Neural crest cell (in vitro differentiated cells): ENCODE measurements around the gene LARGE1. TPM values are rescaled to one million over a fixed set of nuclear protein-coding genes. Genes with fewer than 3 reads are reported as not detected.

Source experiments
- DNase-seq: peaks from one replicate; pipeline ENCODE4 v3.0.0; 2021; ENCODE audit warnings: low read depth, mixed read lengths, low spot score
- H3K27ac Mint-ChIP-seq: one replicate; pipeline ENCODE4 v1.8.0; 2021; ENCODE audit warnings: mild to moderate bottlenecking, mixed read lengths; ENCODE audit not compliant: unreplicated experiment
- H3K27me3 Mint-ChIP-seq: 2 replicates; pipeline ENCODE4 v1.8.0; 2021; ENCODE audit warnings: low read depth, mild to moderate bottlenecking, mixed read lengths
- H3K36me3 Mint-ChIP-seq: 2 replicates; pipeline ENCODE4 v1.8.0; 2021; ENCODE audit warnings: low read depth, mild to moderate bottlenecking, mixed read lengths
- H3K4me1 Mint-ChIP-seq: 2 replicates; pipeline ENCODE4 v1.8.0; 2021; ENCODE audit warnings: mixed read lengths
- H3K4me3 Mint-ChIP-seq: one replicate; pipeline ENCODE4 v1.8.0; 2021; ENCODE audit warnings: mild to moderate bottlenecking, mixed read lengths
- H3K9me3 Mint-ChIP-seq: 2 replicates; pipeline ENCODE4 v1.8.0; 2021; ENCODE audit warnings: mixed read lengths
- CTCF ChIP-seq: fragments of 200-600 bp; sonication (generic); conservative IDR thresholded peaks from 2 replicates; pipeline ENCODE4 v1.5.0; 2021; ENCODE audit warnings: antibody characterized with exemption, mild to moderate bottlenecking
- total RNA-seq: library from RNA; stranded (reverse); gene quantifications from 2 replicates; pipeline ENCODE4 v1.2.1, GENCODE V29; 2021

LARGE1 gene
- total RNA-seq, 1 donor from 2014 or later: 33.0 TPM

- peaks cover 5% of the 10 kb centered on the region for H3K36me3 Mint-ChIP-seq
- peak overlapping the region; percentile 37 for H3K27ac Mint-ChIP-seq
Measured at GRCh38 chr22:33418484-33418883, 501.8 kb downstream of the LARGE1 start.

GRCh38 chr22:33415401-33415800 is 504.9 kb downstream of the LARGE1 start:
- TF ChIP-seq CTCF: no peak
- Mint-ChIP-seq H3K9me3 (no peaks in the 10 kb centered on the region), H3K4me1 (no peaks in the 10 kb centered on the region), H3K27me3 (no peaks in the 10 kb centered on the region), H3K4me3 (no peak overlapping the region), H3K36me3 (peaks cover 3% of the 10 kb centered on the region), H3K27ac (no peak overlapping the region)
- DNase-seq: no peak

More at GRCh38 chr22:33418484-33418883, 501.8 kb downstream of the LARGE1 start:
- DNase-seq: no peak
- no peak for TF ChIP-seq CTCF
- H3K4me3 Mint-ChIP-seq: no peak overlapping the region
- H3K9me3 Mint-ChIP-seq: no peaks in the 10 kb centered on the region
- no peaks in the 10 kb centered on the region for H3K27me3 Mint-ChIP-seq
- no peaks in the 10 kb centered on the region for H3K4me1 Mint-ChIP-seq

GRCh38 chr22:33409079-33409478 is 511.2 kb downstream of the LARGE1 start:
- no peak for DNase-seq

GRCh38 chr22:33405194-33405593 is 515.1 kb downstream of the LARGE1 start:
- TF ChIP-seq CTCF: no peak
- Mint-ChIP-seq H3K36me3 (peaks cover 3% of the 10 kb centered on the region), H3K27me3 (no peaks in the 10 kb centered on the region), H3K4me3 (no peak overlapping the region), H3K4me1 (peaks cover 6% of the 10 kb centered on the region), H3K9me3 (no peaks in the 10 kb centered on the region), H3K27ac (no peak overlapping the region)
- no peak for DNase-seq

More at GRCh38 chr22:33409079-33409478, 511.2 kb downstream of the LARGE1 start:
- peak overlapping the region; percentile 20 for H3K27ac Mint-ChIP-seq
- no peak for TF ChIP-seq CTCF
- peaks cover 6% of the 10 kb centered on the region for H3K4me1 Mint-ChIP-seq
- H3K36me3 Mint-ChIP-seq: peaks cover 3% of the 10 kb centered on the region
- no peaks in the 10 kb centered on the region for H3K9me3 Mint-ChIP-seq
- H3K27me3 Mint-ChIP-seq: no peaks in the 10 kb centered on the region
- no peak overlapping the region for H3K4me3 Mint-ChIP-seq

- no peaks in the 10 kb centered on the region for H3K9me3 Mint-ChIP-seq
- H3K4me1 Mint-ChIP-seq: peaks cover 6% of the 10 kb centered on the region
- peaks cover 3% of the 10 kb centered on the region for H3K36me3 Mint-ChIP-seq
- no peak for TF ChIP-seq CTCF
- H3K27me3 Mint-ChIP-seq: no peaks in the 10 kb centered on the region
- no peak overlapping the region for H3K27ac Mint-ChIP-seq
- H3K4me3 Mint-ChIP-seq: no peak overlapping the region
- no peak for DNase-seq
Measured at GRCh38 chr22:33404723-33405122, 515.6 kb downstream of the LARGE1 start.

- no peak for DNase-seq
- peaks cover 2% of the 10 kb centered on the region for H3K9me3 Mint-ChIP-seq
- peaks cover 5% of the 10 kb centered on the region for H3K36me3 Mint-ChIP-seq
- TF ChIP-seq CTCF: no peak
- no peak overlapping the region for H3K27ac Mint-ChIP-seq
- no peaks in the 10 kb centered on the region for H3K27me3 Mint-ChIP-seq
- H3K4me3 Mint-ChIP-seq: no peak overlapping the region
- H3K4me1 Mint-ChIP-seq: no peaks in the 10 kb centered on the region
Measured at GRCh38 chr22:33402325-33402724, 518.0 kb downstream of the LARGE1 start.
